GM23338 (cell line): Measurements from ENCODE around the gene UVRAG. TPM values are rescaled to one million over a fixed set of nuclear protein-coding genes. Genes with fewer than 3 reads are reported as not detected.

Source experiments
- ATAC-seq: fragments of 200-7000 bp; cut with Tn5 transposase; 3 replicates; pipeline ENCODE4 v1.9.1; 2020
- DNase-seq: peaks from one replicate; pipeline ENCODE4 v3.0.0-alpha.2; 2015; ENCODE audit warnings: low spot score
- H2AFZ ChIP-seq: fragments of 200-600 bp; sonication (generic); 2 replicates; pipeline ENCODE4 v1.8.0; 2016; ENCODE audit warnings: antibody characterized with exemption, mild to moderate bottlenecking, moderate library complexity
- H3F3A ChIP-seq: fragments of 200-600 bp; sonication (generic); replicated peaks from 2 replicates; pipeline ENCODE4 v1.8.0; 2017; ENCODE audit warnings: antibody characterized with exemption, mixed run types, low read depth
- H3K27ac ChIP-seq: fragments of 200-600 bp; sonication (generic); 2 replicates; pipeline ENCODE4 v1.6.1; 2016; ENCODE audit warnings: low read depth
- H3K27me3 ChIP-seq: fragments of 200-600 bp; sonication (generic); 2 replicates; pipeline ENCODE4 v1.8.0; 2016; ENCODE audit warnings: mild to moderate bottlenecking, mixed run types, moderate library complexity; ENCODE audit not compliant: insufficient read depth
- H3K36me3 ChIP-seq: fragments of 200-600 bp; sonication (generic); 2 replicates; pipeline ENCODE4 v1.8.0; 2016; ENCODE audit warnings: mild to moderate bottlenecking; ENCODE audit not compliant: insufficient read depth
- H3K4me1 ChIP-seq: fragments of 200-600 bp; sonication (generic); 2 replicates; pipeline ENCODE4 v1.8.0; 2016; ENCODE audit warnings: mild to moderate bottlenecking, moderate library complexity; ENCODE audit not compliant: insufficient read depth
- H3K4me2 ChIP-seq: fragments of 200-600 bp; sonication (generic); 2 replicates; pipeline ENCODE4 v1.7.1; 2017; ENCODE audit warnings: mixed run types
- H3K4me3 ChIP-seq: fragments of 200-600 bp; sonication (generic); 2 replicates; pipeline ENCODE4 v1.6.1; 2016; ENCODE audit warnings: mixed run types
- H3K79me2 ChIP-seq: fragments of 200-600 bp; sonication (generic); replicated peaks from 2 replicates; pipeline ENCODE4 v1.8.0; 2017; ENCODE audit warnings: mild to moderate bottlenecking; ENCODE audit not compliant: insufficient read depth
- H3K9me2 ChIP-seq: fragments of 200-600 bp; sonication (generic); 2 replicates; pipeline ENCODE4 v1.8.0; 2017; ENCODE audit not compliant: insufficient read depth
- H4K20me1 ChIP-seq: fragments of 200-600 bp; sonication (generic); replicated peaks from 2 replicates; pipeline ENCODE4 v1.8.0; 2017; ENCODE audit warnings: mild to moderate bottlenecking; ENCODE audit not compliant: insufficient read depth
- H3K27ac Mint-ChIP-seq: 2 replicates; pipeline ENCODE4 v1.8.0; 2020; ENCODE audit warnings: inconsistent platforms, mild to moderate bottlenecking, moderate library complexity, mixed read lengths
- H3K27me3 Mint-ChIP-seq: 3 replicates; pipeline ENCODE4 v1.8.0; 2022; ENCODE audit warnings: low read depth, mild to moderate bottlenecking, moderate library complexity, mixed read lengths, inconsistent platforms; ENCODE audit not compliant: insufficient read depth, poor library complexity
- H3K36me3 Mint-ChIP-seq: 3 replicates; pipeline ENCODE4 v1.8.0; 2021; ENCODE audit warnings: low read depth, mild to moderate bottlenecking, inconsistent platforms, moderate library complexity, mixed read lengths
- H3K4me1 Mint-ChIP-seq: 3 replicates; pipeline ENCODE4 v1.8.0; 2020; ENCODE audit warnings: mild to moderate bottlenecking, inconsistent platforms, mixed read lengths
- H3K4me3 Mint-ChIP-seq: 3 replicates; pipeline ENCODE4 v1.8.0; 2021; ENCODE audit warnings: moderate library complexity, mild to moderate bottlenecking, inconsistent platforms, mixed read lengths
- H3K9me3 Mint-ChIP-seq: 3 replicates; pipeline ENCODE4 v1.8.0; 2020; ENCODE audit warnings: moderate library complexity, mild to moderate bottlenecking, inconsistent platforms, mixed read lengths
- CREB1 ChIP-seq: fragments of 250-450 bp; sonication (Bioruptor Pico); IDR thresholded peaks from 2 replicates; pipeline ENCODE4 v1.5.0; 2020; ENCODE audit warnings: low read depth, mild to moderate bottlenecking, moderate library complexity
- EZH2 ChIP-seq: fragments of 200-600 bp; sonication (generic); IDR thresholded peaks from one replicate; pipeline ENCODE4 v1.8.0; 2017; ENCODE audit warnings: antibody characterized with exemption, mild to moderate bottlenecking, low read depth; ENCODE audit not compliant: unreplicated experiment
- EZH2phosphoT487 ChIP-seq: fragments of 200-600 bp; sonication (generic); IDR thresholded peaks from one replicate; pipeline ENCODE4 v1.8.1; 2018; ENCODE audit warnings: antibody characterized with exemption; ENCODE audit not compliant: unreplicated experiment
- JUNB ChIP-seq: IDR thresholded peaks from one replicate; pipeline ENCODE4 v1.6.1; 2016; ENCODE audit warnings: antibody characterized with exemption; ENCODE audit not compliant: unreplicated experiment
- POLR2AphosphoS5 ChIP-seq: IDR thresholded peaks from 2 replicates; pipeline ENCODE4 v1.6.1; 2016; ENCODE audit warnings: antibody characterized with exemption, low read depth
- REST ChIP-seq: IDR thresholded peaks from one replicate; pipeline ENCODE4 v1.6.1; 2018; ENCODE audit warnings: antibody characterized with exemption; ENCODE audit not compliant: unreplicated experiment
- STAT1 ChIP-seq: IDR thresholded peaks from one replicate; pipeline ENCODE4 v1.6.1; 2016; ENCODE audit warnings: antibody characterized with exemption; ENCODE audit not compliant: unreplicated experiment
- ZNF114 ChIP-seq: fragments of 250-450 bp; sonication (Bioruptor Pico); IDR thresholded peaks from 2 replicates; pipeline ENCODE4 v1.5.0; 2020; ENCODE audit warnings: mild to moderate bottlenecking, moderate library complexity
- ZNF331 ChIP-seq: fragments of 250-450 bp; sonication (Bioruptor Pico); IDR thresholded peaks from 2 replicates; pipeline ENCODE4 v1.5.0; 2020; ENCODE audit warnings: low read depth, mild to moderate bottlenecking, moderate library complexity
- polyA plus RNA-seq: library from polyadenylated mRNA; unstranded; fragments of >200 nt; fragmentation: Nextera tagmentation; extraction: Ambion mirVana; gene quantifications from 2 replicates; pipeline ENCODE4 v1.2.1, GENCODE V29; 2016
- total RNA-seq: library from RNA; depleted of rRNA; stranded (reverse); fragments of >200 nt; shearing (Covaris generic); gene quantifications from 2 replicates; pipeline ENCODE4 v1.2.3, GENCODE V29; 2014
- TF ChIP-seq, protein P1 (sequence below): IDR thresholded peaks from 2 replicates; pipeline ENCODE4 v1.6.1; 2016; ENCODE audit warnings: antibody characterized with exemption
- TF ChIP-seq, protein P2 (sequence below), 2 experiments: fragments of 200-600 bp in 1 of 2; sonication (generic) in 1 of 2; conservative IDR thresholded peaks; 2 replicates each; pipeline versions ENCODE4 v1.5.1 to v1.6.1; 2016 to 2017; ENCODE audit warnings: antibody characterized with exemption in 2 of 2, low read depth in 2 of 2, mild to moderate bottlenecking in 2 of 2, moderate library complexity in 1 of 2
- TF ChIP-seq, protein P3 (sequence below): fragments of 250-450 bp; sonication (Bioruptor Pico); IDR thresholded peaks from 2 replicates; pipeline ENCODE4 v1.5.0; 2020; ENCODE audit warnings: mild to moderate bottlenecking, moderate library complexity

Gene UVRAG
- total and polyA plus RNA-seq, 2 experiments from 2014 or later: 15.3 to 17.4 TPM

- TF ChIP-seq, protein P1, sequence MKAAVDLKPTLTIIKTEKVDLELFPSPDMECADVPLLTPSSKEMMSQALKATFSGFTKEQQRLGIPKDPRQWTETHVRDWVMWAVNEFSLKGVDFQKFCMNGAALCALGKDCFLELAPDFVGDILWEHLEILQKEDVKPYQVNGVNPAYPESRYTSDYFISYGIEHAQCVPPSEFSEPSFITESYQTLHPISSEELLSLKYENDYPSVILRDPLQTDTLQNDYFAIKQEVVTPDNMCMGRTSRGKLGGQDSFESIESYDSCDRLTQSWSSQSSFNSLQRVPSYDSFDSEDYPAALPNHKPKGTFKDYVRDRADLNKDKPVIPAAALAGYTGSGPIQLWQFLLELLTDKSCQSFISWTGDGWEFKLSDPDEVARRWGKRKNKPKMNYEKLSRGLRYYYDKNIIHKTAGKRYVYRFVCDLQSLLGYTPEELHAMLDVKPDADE: no peak
- TF ChIP-seq EZH2: no peak
- TF ChIP-seq STAT1: no peak
These were observed 17.9 kb upstream of the UVRAG start (continued) for GRCh38 chr11:75797116-75797515.

DNA sequence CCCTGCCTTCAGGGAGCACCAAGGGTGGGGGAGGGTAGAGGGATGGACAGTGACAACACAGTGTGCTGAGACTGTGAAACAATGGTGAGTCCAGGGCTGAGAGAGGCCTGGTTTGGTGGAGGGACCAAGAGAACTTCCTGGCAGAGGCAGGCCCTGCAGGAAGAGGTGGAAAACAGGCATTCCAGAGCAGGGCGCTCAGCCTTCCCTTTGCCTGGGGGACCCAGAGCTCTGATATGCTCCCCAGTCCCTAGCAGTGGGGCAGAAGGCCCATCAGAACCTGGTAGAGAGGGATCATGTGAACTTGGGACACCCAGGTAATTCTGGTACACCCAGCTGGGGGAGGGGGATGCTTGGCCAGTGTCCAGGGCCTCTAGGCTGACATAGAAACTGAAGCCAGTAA, 17.2 kb upstream of the UVRAG start:
- ATAC-seq: no peak
- Histone ChIP-seq H3K27ac (no peak overlapping the region), H2AFZ (no peak overlapping the region), H3K27me3 (no peaks in the 10 kb centered on the region), H3K4me2 (no peak overlapping the region), H3K9me2 (no peaks in the 10 kb centered on the region), H4K20me1 (no peaks in the 10 kb centered on the region), H3F3A (no peaks in the 10 kb centered on the region), H3K4me1 (no peaks in the 10 kb centered on the region), H3K4me3 (no peak overlapping the region), H3K36me3 (no peaks in the 10 kb centered on the region), H3K79me2 (no peaks in the 10 kb centered on the region)
- no peaks in the 10 kb centered on the region for H3K9me3 Mint-ChIP-seq
- peaks cover 5% of the 10 kb centered on the region for H3K27me3 Mint-ChIP-seq
- H3K27ac Mint-ChIP-seq: no peak overlapping the region; the same call in 1 of the 2 replicates
- DNase-seq: no peak
- H3K36me3 Mint-ChIP-seq: no peaks in the 10 kb centered on the region
- H3K4me1 Mint-ChIP-seq: peaks cover 5% of the 10 kb centered on the region; the same call in 1 of the 3 replicates
- no peak overlapping the region for H3K4me3 Mint-ChIP-seq
- TF ChIP-seq JUNB (no peak), ZNF114 (CRISPR knock-in tag) (no peak), ZNF331 (CRISPR knock-in tag) (no peak), EZH2 (no peak), POLR2AphosphoS5 (no peak), CREB1 (CRISPR knock-in tag) (no peak), EZH2phosphoT487 (no peak), REST (no peak)
- TF ChIP-seq, protein P2, sequence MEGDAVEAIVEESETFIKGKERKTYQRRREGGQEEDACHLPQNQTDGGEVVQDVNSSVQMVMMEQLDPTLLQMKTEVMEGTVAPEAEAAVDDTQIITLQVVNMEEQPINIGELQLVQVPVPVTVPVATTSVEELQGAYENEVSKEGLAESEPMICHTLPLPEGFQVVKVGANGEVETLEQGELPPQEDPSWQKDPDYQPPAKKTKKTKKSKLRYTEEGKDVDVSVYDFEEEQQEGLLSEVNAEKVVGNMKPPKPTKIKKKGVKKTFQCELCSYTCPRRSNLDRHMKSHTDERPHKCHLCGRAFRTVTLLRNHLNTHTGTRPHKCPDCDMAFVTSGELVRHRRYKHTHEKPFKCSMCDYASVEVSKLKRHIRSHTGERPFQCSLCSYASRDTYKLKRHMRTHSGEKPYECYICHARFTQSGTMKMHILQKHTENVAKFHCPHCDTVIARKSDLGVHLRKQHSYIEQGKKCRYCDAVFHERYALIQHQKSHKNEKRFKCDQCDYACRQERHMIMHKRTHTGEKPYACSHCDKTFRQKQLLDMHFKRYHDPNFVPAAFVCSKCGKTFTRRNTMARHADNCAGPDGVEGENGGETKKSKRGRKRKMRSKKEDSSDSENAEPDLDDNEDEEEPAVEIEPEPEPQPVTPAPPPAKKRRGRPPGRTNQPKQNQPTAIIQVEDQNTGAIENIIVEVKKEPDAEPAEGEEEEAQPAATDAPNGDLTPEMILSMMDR (conservative IDR thresholded peaks at IDR 0.05; ENCODE audit: low read depth in 2 of 2): no peak
- TF ChIP-seq, protein P3, sequence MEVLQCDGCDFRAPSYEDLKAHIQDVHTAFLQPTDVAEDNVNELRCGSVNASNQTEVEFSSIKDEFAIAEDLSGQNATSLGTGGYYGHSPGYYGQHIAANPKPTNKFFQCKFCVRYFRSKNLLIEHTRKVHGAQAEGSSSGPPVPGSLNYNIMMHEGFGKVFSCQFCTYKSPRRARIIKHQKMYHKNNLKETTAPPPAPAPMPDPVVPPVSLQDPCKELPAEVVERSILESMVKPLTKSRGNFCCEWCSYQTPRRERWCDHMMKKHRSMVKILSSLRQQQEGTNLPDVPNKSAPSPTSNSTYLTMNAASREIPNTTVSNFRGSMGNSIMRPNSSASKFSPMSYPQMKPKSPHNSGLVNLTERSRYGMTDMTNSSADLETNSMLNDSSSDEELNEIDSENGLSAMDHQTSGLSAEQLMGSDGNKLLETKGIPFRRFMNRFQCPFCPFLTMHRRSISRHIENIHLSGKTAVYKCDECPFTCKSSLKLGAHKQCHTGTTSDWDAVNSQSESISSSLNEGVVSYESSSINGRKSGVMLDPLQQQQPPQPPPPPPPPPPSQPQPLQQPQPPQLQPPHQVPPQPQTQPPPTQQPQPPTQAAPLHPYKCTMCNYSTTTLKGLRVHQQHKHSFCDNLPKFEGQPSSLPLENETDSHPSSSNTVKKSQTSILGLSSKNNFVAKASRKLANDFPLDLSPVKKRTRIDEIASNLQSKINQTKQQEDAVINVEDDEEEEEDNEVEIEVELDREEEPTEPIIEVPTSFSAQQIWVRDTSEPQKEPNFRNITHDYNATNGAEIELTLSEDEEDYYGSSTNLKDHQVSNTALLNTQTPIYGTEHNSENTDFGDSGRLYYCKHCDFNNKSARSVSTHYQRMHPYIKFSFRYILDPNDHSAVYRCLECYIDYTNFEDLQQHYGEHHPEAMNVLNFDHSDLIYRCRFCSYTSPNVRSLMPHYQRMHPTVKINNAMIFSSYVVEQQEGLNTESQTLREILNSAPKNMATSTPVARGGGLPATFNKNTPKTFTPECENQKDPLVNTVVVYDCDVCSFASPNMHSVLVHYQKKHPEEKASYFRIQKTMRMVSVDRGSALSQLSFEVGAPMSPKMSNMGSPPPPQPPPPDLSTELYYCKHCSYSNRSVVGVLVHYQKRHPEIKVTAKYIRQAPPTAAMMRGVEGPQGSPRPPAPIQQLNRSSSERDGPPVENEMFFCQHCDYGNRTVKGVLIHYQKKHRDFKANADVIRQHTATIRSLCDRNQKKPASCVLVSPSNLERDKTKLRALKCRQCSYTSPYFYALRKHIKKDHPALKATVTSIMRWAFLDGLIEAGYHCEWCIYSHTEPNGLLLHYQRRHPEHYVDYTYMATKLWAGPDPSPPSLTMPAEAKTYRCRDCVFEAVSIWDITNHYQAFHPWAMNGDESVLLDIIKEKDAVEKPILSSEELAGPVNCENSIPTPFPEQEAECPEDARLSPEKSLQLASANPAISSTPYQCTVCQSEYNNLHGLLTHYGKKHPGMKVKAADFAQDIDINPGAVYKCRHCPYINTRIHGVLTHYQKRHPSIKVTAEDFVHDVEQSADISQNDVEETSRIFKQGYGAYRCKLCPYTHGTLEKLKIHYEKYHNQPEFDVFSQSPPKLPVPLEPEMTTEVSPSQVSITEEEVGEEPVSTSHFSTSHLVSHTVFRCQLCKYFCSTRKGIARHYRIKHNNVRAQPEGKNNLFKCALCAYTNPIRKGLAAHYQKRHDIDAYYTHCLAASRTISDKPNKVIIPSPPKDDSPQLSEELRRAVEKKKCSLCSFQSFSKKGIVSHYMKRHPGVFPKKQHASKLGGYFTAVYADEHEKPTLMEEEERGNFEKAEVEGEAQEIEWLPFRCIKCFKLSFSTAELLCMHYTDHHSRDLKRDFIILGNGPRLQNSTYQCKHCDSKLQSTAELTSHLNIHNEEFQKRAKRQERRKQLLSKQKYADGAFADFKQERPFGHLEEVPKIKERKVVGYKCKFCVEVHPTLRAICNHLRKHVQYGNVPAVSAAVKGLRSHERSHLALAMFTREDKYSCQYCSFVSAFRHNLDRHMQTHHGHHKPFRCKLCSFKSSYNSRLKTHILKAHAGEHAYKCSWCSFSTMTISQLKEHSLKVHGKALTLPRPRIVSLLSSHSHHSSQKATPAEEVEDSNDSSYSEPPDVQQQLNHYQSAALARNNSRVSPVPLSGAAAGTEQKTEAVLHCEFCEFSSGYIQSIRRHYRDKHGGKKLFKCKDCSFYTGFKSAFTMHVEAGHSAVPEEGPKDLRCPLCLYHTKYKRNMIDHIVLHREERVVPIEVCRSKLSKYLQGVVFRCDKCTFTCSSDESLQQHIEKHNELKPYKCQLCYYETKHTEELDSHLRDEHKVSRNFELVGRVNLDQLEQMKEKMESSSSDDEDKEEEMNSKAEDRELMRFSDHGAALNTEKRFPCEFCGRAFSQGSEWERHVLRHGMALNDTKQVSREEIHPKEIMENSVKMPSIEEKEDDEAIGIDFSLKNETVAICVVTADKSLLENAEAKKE (CRISPR knock-in tag): no peak
- TF ChIP-seq, protein P1: no peak
